Endothelial cell (in vitro differentiated cells): Measurements from ENCODE around the gene LRBA. TPM values are rescaled to one million over a fixed set of nuclear protein-coding genes. Genes with fewer than 3 reads are reported as not detected.

Source experiments
- DNase-seq: peaks from one replicate; pipeline ENCODE4 v3.0.0; 2021; ENCODE audit warnings: low spot score
- H3K27ac Mint-ChIP-seq: one replicate; pipeline ENCODE4 v1.8.0; 2021; ENCODE audit warnings: mixed read lengths, inconsistent platforms; ENCODE audit not compliant: unreplicated experiment
- H3K27me3 Mint-ChIP-seq: one replicate; pipeline ENCODE4 v1.8.0; 2021; ENCODE audit warnings: mild to moderate bottlenecking, moderate library complexity, mixed read lengths, inconsistent platforms; ENCODE audit not compliant: unreplicated experiment
- H3K36me3 Mint-ChIP-seq: one replicate; pipeline ENCODE4 v1.8.0; 2021; ENCODE audit warnings: mild to moderate bottlenecking, low read depth, mixed read lengths, inconsistent platforms; ENCODE audit not compliant: unreplicated experiment
- H3K4me1 Mint-ChIP-seq: one replicate; pipeline ENCODE4 v1.8.0; 2021; ENCODE audit warnings: mild to moderate bottlenecking, mixed read lengths, inconsistent platforms; ENCODE audit not compliant: unreplicated experiment
- H3K4me3 Mint-ChIP-seq: one replicate; pipeline ENCODE4 v1.8.0; 2021; ENCODE audit warnings: mild to moderate bottlenecking, mixed read lengths, inconsistent platforms; ENCODE audit not compliant: unreplicated experiment
- H3K9me3 Mint-ChIP-seq: one replicate; pipeline ENCODE4 v1.8.0; 2021; ENCODE audit warnings: mixed read lengths, inconsistent platforms; ENCODE audit not compliant: unreplicated experiment
- CTCF ChIP-seq: fragments of 200-600 bp; sonication (generic); IDR thresholded peaks from one replicate; pipeline ENCODE4 v1.5.0; 2021; ENCODE audit warnings: antibody characterized with exemption; ENCODE audit not compliant: unreplicated experiment
- total RNA-seq: library from RNA; stranded (reverse); fragmentation: NEBNext Ultra II Directional; extraction: Animal tissue kit (Norgen Biotek cat#: 25700); gene quantifications from one replicate; pipeline ENCODE4 v1.2.1, GENCODE V29; 2021; ENCODE audit not compliant: unreplicated experiment

The LRBA gene
- total RNA-seq, 1 donor from 2014 or later = 44.3 TPM

- Mint-ChIP-seq H3K36me3 (no peaks in the 10 kb centered on the region), H3K27ac (no peak overlapping the region), H3K27me3 (no peaks in the 10 kb centered on the region), H3K4me1 (no peaks in the 10 kb centered on the region), H3K9me3 (no peaks in the 10 kb centered on the region), H3K4me3 (no peak overlapping the region)
- no peak for TF ChIP-seq CTCF
- DNase-seq = no peak
Observed at GRCh38 chr4:150235808-150236271, 779.2 kb downstream of the LRBA start.

GRCh38 chr4:150235317-150235716 lies 779.8 kb downstream of the LRBA start:
- no peak for DNase-seq
- H3K4me3 Mint-ChIP-seq = no peak overlapping the region
- TF ChIP-seq CTCF = no peak
- no peaks in the 10 kb centered on the region for H3K36me3 Mint-ChIP-seq
- H3K9me3 Mint-ChIP-seq = no peaks in the 10 kb centered on the region
- H3K27ac Mint-ChIP-seq = no peak overlapping the region
- no peaks in the 10 kb centered on the region for H3K27me3 Mint-ChIP-seq
- no peaks in the 10 kb centered on the region for H3K4me1 Mint-ChIP-seq

- Mint-ChIP-seq H3K4me1 (no peaks in the 10 kb centered on the region), H3K9me3 (no peaks in the 10 kb centered on the region), H3K27me3 (no peaks in the 10 kb centered on the region), H3K36me3 (no peaks in the 10 kb centered on the region), H3K4me3 (no peak overlapping the region), H3K27ac (no peak overlapping the region)
- no peak for TF ChIP-seq CTCF
- no peak for DNase-seq
Observed at GRCh38 chr4:150234246-150234645, 780.8 kb downstream of the LRBA start.

- Mint-ChIP-seq H3K4me1 (no peaks in the 10 kb centered on the region), H3K4me3 (no peak overlapping the region), H3K9me3 (no peaks in the 10 kb centered on the region), H3K27ac (no peak overlapping the region), H3K27me3 (no peaks in the 10 kb centered on the region), H3K36me3 (no peaks in the 10 kb centered on the region)
- TF ChIP-seq CTCF = no peak
- DNase-seq = no peak
Observed at GRCh38 chr4:150232029-150232428, 783.1 kb downstream of the LRBA start.

- no peak overlapping the region for H3K27ac Mint-ChIP-seq
- no peaks in the 10 kb centered on the region for H3K27me3 Mint-ChIP-seq
- no peaks in the 10 kb centered on the region for H3K9me3 Mint-ChIP-seq
- no peaks in the 10 kb centered on the region for H3K4me1 Mint-ChIP-seq
- no peaks in the 10 kb centered on the region for H3K36me3 Mint-ChIP-seq
- no peak for TF ChIP-seq CTCF
- DNase-seq = no peak
- no peak overlapping the region for H3K4me3 Mint-ChIP-seq
Observed at GRCh38 chr4:150231107-150231770, 783.8 kb downstream of the LRBA start.
